NCI-H146 (cell line): Measurements from ENCODE around the gene LRRC25.
"Not testable (repeated sequence)": the region's sequence is repeated elsewhere in the genome, so short reads cannot be mapped to it uniquely, and the experiment has no call there.

Source experiments
- DNase-seq: peaks from one replicate; lab custom pipeline; 2025; lab: John Stamatoyannopoulos, UW

LRRC25 gene

DNA sequence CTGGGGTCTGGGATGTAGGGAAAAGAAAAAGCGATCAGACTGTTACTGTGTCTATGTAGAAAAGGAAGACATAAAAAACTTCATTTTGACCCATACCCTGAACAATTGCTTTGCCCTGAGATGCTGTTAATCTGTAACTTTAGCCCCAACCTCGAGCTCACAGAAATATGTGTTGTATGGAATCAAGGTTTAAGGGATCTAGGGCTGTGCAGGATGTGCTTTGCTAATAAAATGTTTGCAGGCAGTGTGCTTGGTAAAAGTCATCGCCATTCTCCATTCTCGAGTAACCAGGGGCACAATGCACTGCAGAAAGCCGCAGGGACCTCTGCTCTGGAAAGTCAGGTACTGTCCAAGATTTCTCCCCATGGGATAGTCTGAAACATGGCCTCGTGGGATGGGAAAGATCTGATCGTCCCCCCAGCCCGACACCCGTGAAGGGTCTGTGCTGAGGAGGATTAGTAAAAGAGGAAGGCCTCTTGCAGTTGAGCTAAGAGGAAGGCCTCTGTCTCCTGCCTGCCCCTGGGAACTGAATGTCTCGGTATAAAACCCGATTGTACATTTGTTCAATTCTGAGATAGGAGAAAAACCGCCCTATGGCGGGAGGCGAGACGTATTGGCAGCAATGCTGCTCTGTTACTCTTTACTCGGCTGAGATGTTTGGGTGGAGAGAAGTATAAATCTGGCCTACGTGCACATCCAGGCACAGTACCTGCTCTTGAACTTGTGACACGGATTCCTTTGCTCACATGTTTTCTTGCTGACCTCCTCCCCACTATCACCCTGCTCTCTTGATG, 5.2 kb upstream of the LRRC25 start:
- DNase-seq = not testable (repeated sequence)

DNA sequence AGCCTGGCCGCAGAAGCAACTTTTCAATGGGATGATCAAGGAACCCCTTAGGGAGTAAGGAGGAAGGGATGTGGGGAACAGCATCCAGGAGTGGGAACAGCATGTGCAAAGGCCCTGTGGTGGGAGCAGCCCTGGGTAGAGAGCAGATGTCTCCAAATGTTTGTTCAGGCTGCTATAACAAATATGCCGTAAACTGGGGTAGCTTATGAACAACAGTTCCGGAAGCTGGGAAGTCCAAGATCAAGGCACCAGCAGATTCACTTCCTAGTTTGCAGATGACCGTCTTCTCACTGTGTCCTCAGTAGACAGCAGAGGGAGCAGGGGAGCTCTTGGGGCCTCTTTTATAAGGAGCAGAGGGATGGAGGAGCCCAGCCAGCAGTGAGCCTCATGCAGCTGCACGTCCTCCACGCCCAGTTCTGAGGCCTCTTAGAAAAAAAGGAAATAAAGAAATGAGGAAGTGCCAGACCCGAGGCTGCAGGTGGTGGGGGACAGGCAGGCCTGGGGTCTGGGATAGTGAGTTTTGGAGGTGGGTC, 4.2 kb upstream of the LRRC25 start:
- peak; percentile 35 for DNase-seq

DNA sequence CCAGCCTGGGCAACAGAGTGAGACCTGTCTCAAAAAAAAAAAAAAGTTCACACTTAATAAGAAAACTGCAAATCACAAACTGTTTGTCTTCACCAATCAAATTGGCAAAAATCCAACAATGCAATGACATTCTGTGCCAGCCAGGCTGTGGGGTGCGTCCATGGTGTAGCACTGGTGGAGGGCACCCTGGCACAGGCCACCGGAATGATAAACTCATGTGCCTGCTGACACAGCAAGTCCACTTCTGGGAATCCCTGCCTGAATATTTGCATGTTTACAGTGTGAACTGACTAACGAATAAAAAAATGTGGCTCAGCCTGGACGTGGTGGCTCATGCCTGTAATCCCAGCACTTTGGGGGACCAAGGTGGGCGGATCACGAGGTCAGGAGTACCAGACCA, 1.6 kb upstream of the LRRC25 start:
- no peak for DNase-seq

DNA sequence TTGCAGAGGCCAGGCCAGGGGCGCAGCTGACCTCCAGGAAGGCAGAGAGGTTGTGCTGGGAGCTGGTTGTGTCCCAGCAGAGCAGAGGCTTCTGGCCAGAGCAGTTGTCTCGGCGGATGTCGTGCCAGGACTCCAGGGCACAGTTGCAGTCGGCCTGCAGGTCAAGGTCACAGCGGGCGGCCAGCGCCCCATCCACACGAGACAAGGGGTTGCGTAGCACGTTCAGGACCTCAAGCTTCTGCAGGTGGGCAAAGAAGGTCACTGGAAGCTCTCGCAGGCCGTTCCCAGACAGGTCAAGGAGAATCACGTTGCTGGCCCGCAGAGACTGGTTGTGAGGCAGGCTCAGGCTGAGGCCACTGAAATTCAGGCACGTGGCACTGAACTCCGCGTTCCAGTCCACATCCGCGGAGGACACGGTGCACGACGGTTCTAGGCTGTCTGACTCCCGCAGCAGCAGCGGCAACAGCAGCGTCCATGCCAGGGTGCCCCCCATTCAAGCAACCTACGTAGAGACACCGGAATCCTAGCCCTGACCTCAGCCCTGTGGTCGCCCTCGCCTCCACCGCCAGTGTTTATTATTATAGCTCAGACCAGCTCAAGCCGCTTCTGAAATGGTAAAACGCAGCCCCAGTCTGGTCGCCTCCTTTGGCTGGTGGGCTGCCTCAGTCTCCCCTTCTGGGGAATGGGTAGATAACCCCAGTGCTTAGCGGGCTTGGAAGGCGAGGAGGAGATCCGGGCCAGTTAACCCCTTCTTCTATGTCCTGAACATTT, 766 bp downstream of the LRRC25 start:
- no peak for DNase-seq

DNA sequence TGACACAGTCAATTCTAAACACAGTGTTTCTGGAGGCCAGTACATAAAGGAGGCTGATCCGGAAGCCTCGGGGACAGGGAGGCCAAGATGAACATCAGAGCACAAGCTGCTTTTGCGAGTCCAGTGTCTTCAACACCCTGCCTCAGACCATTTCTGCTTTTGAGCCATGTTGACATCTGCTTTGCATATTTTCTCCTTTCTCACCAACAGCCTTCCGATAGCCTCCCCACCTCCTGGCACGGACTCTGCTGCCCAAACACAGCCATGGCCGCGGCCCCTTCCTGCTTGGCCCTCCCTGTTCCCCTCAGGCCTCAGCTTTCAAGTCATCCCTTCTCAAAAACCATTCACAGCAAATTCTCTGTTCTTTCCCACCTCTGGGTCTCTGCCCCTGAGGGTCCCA, 3.6 kb downstream of the LRRC25 start:
- DNase-seq = no peak

DNA sequence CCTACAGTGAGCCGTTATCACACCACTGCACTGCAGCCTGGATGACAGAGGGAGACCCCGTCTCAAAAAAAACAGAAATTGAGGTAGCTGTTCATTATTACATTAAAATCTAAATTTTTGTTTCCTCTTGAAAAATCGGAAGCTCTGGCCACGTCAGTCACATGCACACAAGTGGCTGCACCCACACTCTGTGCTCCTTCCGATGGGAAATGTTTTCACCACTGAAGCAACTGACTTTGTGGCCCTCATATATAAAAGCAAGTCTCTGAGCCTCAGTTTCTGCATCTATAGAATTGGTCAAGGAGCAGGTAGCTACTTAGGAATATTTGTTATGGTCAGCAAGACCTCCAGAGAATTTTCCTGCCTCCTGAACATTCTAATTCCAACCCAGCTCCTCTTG, 4.5 kb downstream of the LRRC25 start:
- no peak for DNase-seq

DNA sequence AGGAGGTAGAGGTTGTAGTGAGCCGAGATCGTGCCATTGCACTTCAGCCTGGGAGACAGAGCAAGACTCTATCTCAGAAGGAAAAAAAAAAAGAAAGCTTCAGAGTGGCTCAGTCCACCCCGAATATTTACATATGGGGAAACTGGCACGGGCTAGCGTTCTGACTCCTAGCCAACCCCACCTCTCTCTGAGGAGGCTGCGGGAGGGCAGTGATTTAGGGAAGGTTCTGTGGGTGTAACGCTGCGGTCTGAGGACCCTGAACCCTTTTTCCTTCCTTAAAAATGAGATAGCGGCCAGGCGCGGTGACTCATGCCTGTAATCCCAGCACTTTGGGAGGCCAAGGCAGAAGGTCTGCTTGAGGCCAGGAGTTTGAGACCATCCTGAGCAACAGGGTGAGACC, 5.0 kb downstream of the LRRC25 start:
- no peak for DNase-seq

DNA sequence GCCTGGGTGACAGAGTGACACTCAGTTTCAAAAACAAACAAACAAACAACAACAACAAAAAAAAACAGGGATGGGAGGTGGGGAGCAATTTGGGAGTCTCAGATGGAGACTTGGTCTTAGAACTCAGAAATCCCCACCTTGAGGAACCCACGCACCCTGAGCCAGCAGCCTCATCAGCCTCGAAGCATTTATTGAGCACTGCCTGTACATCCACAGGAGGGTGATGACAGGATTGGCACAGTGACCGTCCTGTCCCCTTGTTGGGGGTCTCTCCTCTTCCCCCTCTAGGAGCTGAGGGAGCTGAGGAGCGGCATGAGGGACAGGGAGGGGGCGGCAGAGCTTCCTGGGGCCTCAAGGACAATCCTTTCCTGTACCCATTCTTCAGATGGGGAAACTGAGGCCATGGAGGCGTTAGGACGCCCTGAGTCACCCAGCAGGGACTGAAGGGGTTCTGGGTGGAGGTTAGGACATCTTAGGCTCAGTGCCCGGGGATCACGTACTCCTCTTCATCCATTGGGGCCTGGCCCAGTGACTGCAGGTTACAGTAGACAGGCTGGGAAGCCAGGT, 5.8 kb downstream of the LRRC25 start:
- DNase-seq = no peak

DNA sequence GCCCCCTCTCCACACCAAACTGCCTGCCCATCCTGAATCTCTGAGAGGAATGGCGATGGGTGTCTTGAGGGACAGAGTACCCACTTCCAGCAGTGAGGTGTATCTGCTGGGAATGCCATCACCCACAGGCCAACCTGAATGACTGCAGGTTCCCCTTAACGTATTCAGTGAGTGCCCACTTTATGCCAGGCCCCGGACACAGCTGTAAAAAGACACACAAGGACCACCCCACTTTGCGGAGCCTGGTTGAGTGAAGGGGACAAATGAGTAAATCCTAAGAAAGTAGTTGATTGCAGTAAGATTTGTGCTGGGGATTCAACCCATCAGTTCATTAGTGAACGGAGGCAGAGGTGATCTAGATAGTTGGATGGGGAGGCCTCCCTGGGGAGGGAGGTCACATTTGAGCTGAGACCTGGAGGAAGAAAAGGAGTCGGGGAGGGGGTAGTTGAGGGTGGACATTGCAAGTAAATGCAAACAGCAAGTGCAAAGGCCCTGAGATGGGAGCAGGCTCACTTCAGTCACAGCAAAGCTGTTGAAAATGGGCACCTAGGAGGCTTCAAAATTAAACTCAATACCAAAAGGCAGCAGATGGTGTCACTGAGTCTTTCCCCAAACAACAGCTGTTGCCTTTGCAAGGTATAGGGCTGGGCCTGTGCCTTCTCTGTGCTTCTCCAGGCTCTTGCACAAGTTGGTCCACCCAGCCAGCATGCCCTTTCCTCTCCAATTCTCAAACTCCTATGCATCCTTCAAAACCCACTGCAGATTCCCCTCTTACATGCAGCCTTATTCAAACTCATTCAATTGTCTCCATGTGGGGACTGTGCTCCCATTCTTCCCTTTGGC, 7.1 kb downstream of the LRRC25 start:
- no peak for DNase-seq

DNA sequence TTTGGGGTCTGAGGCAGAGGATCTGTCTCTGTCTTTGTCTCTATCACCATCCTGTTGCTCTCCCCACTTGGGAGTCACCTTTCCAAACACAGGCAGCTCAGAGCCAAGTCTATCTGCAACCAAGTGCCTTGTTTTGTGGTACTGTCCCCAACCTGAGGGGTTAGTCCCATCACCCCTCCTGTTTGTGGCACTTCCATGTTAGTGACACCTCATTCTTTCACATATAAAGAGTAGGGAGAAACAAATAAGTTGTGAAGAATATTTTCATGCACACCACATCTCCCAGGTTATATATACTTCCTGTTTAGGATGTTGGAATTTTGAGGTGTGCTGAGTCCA, 7.7 kb downstream of the LRRC25 start:
- no peak for DNase-seq

DNA sequence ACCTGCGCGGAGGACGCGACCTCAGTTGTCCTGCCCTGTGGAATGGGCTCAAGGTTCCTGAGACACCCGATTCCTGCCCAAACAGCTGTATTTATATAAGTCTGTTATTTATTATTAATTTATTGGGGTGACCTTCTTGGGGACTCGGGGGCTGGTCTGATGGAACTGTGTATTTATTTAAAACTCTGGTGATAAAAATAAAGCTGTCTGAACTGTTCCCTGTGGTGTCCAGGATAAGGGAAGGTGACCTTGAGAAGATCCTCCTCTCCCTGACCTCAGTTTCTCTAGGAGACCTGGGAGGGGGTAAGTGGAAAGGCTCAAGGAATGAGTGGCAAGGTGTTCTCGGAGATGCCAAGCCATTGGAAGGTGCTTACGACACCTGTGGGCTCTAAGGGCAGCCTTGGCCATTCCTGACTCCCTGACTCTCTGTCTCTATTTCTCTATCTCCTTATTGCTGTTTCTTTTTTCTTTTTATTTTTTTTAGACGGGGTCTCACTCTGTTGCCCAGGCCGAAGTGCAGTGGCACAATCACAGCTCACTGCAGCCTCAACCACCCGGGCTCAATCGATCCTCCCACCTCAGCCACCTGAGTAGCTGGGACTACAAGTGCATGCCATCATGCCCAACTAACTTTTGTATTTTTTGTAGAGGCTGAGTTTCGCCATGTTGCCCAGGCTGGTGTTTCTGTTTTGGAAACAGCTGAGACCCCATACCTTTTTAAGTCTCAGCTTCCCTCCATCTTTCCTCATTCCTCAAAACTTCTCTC, 8.3 kb downstream of the LRRC25 start:
- no peak for DNase-seq

DNA sequence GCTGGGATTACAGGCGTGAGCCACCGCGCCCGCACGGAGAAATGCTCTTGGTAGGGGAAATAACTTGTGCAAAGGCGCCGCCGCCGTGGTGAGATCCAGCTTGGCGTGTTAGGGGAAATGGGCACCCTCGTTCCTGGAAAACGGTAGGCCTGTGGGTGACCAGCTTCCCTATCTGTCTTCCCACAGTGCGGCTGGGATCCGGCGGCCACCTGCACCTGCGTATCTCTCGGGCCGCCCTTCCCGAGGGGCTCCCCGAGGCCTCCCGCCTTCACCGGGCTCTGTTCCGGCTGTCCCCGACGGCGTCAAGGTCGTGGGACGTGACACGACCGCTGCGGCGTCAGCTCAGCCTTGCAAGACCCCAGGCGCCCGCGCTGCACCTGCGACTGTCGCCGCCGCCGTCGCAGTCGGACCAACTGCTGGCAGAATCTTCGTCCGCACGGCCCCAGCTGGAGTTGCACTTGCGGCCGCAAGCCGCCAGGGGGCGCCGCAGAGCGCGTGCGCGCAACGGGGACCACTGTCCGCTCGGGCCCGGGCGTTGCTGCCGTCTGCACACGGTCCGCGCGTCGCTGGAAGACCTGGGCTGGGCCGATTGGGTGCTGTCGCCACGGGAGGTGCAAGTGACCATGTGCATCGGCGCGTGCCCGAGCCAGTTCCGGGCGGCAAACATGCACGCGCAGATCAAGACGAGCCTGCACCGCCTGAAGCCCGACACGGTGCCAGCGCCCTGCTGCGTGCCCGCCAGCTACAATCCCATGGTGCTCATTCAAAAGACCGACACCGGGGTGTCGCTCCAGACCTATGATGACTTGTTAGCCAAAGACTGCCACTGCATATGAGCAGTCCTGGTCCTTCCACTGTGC, 9.1 kb downstream of the LRRC25 start:
- DNase-seq = peak; percentile 91

DNA sequence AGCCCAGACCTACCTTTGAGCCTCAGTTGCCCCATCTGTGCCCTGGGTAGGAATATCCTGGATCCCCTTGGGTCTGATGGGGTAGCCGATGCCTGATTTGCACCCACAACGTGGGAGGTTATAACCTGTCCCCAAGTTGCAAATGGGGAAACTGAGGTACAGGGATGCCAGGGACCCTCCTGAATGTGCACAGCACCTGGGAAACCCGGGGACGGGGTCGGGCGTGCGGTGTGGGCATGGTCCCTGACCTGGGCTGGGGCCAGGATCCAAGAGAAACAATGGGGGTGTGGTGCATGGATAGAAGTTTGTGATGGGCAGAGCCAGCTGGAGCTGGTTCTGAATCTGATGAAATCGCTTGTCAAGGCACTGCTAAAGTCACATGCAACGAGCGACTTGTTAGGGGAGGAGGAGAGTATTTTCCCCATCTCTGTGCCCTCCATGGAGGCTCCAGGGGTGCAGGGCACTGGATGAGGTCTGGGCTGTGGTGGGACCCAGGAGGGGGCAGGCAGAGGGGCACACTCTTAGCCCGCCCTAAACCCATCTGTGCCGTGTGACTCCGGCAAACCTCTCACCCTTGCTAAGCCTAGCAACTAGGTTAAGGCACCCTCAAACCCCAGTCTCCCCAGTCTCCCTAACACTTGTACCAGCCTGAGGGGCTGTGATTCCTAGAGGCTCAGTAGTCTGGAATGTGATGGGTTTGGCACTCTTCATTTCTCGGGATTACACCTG, 10.7 kb downstream of the LRRC25 start:
- no peak for DNase-seq

DNA sequence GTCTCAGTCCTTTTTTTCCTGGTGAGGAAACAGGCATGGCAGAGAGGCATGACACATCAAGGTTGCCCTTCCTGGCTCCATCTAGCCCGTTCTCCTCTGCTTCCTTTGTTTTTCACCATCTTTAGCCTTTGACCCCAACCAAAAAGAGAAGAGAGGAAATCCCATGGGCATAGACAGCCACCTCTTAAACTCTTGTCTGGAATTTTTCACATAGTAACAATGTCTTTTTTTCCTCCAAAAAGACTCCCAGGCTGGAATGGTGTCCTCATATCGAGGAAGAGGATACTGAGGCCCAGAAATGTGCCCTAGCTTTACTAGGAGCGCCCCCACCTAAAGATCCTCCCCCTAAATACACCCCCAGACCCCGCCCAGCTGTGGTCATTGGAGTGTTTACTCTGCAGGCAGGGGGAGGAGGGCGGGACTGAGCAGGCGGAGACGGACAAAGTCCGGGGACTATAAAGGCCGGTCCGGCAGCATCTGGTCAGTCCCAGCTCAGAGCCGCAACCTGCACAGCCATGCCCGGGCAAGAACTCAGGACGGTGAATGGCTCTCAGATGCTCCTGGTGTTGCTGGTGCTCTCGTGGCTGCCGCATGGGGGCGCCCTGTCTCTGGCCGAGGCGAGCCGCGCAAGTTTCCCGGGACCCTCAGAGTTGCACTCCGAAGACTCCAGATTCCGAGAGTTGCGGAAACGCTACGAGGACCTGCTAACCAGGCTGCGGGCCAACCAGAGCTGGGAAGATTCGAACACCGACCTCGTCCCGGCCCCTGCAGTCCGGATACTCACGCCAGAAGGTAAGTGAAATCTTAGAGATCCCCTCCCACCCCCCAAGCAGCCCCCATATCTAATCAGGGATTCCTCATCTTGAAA, 11.5 kb downstream of the LRRC25 start, which contains the start of gene GDF15:
GDF15 (plus strand) TSS at position 484 of the 868 bp plus-strand sequence; CDS start at position 516, 32 bp downstream.
- peak; percentile 73 for DNase-seq

DNA sequence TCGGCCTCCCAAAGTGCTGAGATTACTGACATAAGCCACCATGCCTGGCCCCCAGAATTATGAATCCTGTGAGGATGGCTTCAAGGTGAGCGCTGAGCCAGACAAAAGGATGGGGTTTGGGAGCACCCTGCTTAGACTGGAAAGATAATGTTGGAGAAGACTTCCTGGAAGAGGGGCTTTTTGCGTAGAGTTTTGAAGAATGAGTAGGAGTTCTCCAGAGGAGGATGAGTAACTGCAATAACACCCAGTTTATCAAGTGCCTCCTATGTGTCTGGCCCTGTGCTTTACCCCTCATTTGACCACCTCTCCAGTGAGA, 12.1 kb downstream of the LRRC25 start:
- DNase-seq = no peak

DNA sequence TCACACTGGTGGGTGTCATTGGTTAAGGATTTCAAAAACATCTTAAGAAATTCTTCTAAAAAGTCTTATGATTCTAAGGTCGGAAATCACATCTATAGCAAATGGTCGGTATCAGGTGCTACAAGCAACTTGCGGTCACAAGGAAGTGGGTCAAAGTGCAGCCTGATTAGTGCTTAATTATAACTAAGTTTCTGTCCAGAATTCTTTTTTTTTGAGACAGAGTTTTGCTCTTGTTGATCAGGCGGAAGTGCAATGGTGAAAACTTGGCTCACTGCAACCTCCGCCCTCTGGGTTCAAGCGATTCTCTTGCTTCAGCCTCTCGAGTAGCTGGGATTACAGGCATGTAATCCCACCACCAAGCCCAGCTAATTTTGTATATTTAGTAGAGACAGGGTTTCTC, 12.6 kb downstream of the LRRC25 start:
- DNase-seq = no peak

DNA sequence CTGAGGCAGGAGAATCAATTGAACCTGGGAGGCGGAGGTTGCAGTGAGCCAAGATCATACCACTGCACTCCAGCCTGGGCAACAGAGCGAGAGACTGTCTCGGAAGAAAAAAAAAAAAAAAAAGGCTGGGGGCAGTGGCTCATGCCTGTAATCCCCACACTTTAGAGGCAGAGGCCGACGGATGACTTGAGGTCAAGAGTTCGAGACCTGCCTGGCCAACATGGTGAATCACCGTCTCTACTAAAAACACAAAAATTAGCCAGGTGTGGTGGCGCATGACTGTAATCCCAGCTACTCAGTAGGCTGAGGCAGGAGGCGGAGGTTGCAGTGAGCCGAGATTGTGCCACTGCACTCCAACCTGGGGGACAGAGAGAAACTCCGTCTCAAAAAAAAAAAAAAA, 13.8 kb downstream of the LRRC25 start:
- not testable (repeated sequence) for DNase-seq

DNA sequence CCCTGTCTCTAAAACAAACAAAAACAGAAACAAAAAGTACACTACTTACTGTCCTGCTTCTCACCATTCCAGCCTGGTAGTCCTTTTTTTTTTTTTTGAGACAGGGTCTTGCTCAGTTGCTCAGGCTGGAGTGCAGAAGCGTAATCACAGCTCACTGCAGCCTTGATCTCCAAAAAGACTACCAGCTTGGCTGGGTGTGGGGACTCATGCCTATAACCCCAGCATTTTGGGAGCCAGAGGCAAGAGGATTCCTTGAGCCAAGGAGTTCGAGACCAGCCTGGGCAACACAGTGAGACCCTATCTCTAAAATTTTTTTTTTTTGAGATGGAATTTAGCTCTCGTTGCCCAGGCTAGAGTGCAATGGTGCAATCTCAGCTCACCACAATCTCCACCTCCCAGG, 16.6 kb downstream of the LRRC25 start:
- DNase-seq = no peak
